ENCODE data around the gene PTPRN. TPM values are rescaled to one million over a fixed set of nuclear protein-coding genes. Genes with fewer than 3 reads are reported as not detected.

PTPRN gene
- polyA plus RNA-seq, 1 donor from 2014 or later, result 66.4 TPM

DNA sequence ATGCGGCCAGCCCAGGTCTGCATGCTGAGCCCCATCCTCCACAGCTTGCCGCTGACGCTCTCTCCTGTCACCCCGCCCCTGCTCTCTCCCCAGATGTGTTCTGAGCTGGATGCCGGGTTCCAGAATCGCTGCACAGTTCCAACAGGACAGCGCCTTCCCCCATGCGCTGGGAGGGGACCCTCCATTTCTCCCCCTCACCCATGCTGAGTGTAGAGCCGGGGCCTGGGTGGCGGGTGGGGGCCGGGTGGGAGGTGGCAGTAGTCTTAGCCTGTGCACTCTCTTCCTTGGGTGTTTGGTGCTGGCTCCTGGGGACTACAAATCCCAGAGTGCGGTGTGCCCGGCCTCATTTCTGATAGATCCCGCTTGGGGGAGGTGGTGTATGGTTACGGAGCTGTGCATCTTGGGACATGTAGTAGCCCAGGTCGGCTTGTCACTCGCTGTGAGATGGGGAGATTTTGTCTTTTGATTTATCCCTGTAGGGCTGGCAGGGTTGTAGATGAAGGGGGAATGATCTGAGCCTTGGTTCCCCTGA, 23.2 kb downstream of the PTPRN start:
- Histone ChIP-seq H4K20me1 (ENCODE audit: insufficient read depth) (no peaks in the 10 kb centered on the region), H3K4me3 (ENCODE audit: low read length) (no peak overlapping the region), H3K36me3 (ENCODE audit: insufficient read depth, low read length) (no peaks in the 10 kb centered on the region), H3K79me2 (replicated peaks; ENCODE audit: insufficient read depth, low read length) (no peaks in the 10 kb centered on the region), H3F3A (ENCODE audit: insufficient read depth, low read length, poor library complexity, severe bottlenecking) (no peaks in the 10 kb centered on the region), H3K27me3 (ENCODE audit: insufficient read depth, low read depth, low read length) (no peaks in the 10 kb centered on the region), H3K9ac (ENCODE audit: low read length) (no peak overlapping the region), H3K9me2 (ENCODE audit: insufficient read depth, low read length) (no peaks in the 10 kb centered on the region), H3K27ac (ENCODE audit: low read length) (no peak overlapping the region), H3K9me3 (ENCODE audit: low read length) (no peaks in the 10 kb centered on the region), H2AFZ (ENCODE audit: low read depth, low read length) (no peak overlapping the region), H3K4me2 (ENCODE audit: low read length) (no peak overlapping the region)
- TF ChIP-seq, protein P1, sequence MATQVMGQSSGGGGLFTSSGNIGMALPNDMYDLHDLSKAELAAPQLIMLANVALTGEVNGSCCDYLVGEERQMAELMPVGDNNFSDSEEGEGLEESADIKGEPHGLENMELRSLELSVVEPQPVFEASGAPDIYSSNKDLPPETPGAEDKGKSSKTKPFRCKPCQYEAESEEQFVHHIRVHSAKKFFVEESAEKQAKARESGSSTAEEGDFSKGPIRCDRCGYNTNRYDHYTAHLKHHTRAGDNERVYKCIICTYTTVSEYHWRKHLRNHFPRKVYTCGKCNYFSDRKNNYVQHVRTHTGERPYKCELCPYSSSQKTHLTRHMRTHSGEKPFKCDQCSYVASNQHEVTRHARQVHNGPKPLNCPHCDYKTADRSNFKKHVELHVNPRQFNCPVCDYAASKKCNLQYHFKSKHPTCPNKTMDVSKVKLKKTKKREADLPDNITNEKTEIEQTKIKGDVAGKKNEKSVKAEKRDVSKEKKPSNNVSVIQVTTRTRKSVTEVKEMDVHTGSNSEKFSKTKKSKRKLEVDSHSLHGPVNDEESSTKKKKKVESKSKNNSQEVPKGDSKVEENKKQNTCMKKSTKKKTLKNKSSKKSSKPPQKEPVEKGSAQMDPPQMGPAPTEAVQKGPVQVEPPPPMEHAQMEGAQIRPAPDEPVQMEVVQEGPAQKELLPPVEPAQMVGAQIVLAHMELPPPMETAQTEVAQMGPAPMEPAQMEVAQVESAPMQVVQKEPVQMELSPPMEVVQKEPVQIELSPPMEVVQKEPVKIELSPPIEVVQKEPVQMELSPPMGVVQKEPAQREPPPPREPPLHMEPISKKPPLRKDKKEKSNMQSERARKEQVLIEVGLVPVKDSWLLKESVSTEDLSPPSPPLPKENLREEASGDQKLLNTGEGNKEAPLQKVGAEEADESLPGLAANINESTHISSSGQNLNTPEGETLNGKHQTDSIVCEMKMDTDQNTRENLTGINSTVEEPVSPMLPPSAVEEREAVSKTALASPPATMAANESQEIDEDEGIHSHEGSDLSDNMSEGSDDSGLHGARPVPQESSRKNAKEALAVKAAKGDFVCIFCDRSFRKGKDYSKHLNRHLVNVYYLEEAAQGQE (IDR thresholded peaks at IDR 0.05; ENCODE audit: borderline replicate concordance), result no peak
- TF ChIP-seq EP300 (conservative IDR thresholded peaks at IDR 0.05; ENCODE audit: poor library complexity, severe bottlenecking) (no peak), EZH2 (IDR thresholded peaks at IDR 0.05; ENCODE audit: borderline replicate concordance, insufficient read depth, low read length, poor library complexity, severe bottlenecking) (no peak), SMC3 (conservative IDR thresholded peaks at IDR 0.05; ENCODE audit: poor library complexity) (no peak), MXI1 (conservative IDR thresholded peaks at IDR 0.05; ENCODE audit: poor library complexity, severe bottlenecking) (no peak), POLR2AphosphoS5 (IDR thresholded peaks at IDR 0.05) (no peak), RAD21 (conservative IDR thresholded peaks at IDR 0.05) (no peak), TAF1 (IDR thresholded peaks at IDR 0.05; ENCODE audit: low read depth) (no peak)
- TF ChIP-seq, protein P2, sequence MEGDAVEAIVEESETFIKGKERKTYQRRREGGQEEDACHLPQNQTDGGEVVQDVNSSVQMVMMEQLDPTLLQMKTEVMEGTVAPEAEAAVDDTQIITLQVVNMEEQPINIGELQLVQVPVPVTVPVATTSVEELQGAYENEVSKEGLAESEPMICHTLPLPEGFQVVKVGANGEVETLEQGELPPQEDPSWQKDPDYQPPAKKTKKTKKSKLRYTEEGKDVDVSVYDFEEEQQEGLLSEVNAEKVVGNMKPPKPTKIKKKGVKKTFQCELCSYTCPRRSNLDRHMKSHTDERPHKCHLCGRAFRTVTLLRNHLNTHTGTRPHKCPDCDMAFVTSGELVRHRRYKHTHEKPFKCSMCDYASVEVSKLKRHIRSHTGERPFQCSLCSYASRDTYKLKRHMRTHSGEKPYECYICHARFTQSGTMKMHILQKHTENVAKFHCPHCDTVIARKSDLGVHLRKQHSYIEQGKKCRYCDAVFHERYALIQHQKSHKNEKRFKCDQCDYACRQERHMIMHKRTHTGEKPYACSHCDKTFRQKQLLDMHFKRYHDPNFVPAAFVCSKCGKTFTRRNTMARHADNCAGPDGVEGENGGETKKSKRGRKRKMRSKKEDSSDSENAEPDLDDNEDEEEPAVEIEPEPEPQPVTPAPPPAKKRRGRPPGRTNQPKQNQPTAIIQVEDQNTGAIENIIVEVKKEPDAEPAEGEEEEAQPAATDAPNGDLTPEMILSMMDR (IDR thresholded peaks at IDR 0.05; ENCODE audit: poor library complexity, severe bottlenecking), result no peak

DNA sequence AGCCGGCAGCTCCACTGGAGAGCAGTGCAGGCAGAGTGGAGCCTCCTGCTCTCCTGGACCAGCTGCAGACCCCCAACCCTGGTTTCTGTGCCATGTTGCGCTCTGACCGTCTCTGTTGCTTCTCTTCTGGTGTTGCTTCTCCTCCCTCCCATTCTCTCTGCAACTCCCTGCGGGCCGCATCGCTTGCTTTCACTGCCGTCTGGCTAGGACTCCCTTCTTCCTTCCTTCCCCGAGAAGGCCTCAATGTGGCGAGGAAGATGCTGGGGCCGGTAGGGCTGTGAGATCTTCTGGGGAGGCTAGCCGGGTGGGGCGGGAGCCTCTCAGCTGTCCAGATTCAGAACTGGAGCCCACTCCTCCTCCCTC, 23.8 kb downstream of the PTPRN start:
- Histone ChIP-seq H3K4me3 (ENCODE audit: low read length) (no peak overlapping the region), H3K9ac (ENCODE audit: low read length) (no peak overlapping the region), H3K9me3 (ENCODE audit: low read length) (no peaks in the 10 kb centered on the region), H3K79me2 (replicated peaks; ENCODE audit: insufficient read depth, low read length) (no peaks in the 10 kb centered on the region), H2AFZ (ENCODE audit: low read depth, low read length) (no peak overlapping the region), H3K27me3 (ENCODE audit: insufficient read depth, low read depth, low read length) (no peaks in the 10 kb centered on the region), H3K36me3 (ENCODE audit: insufficient read depth, low read length) (no peaks in the 10 kb centered on the region), H3F3A (ENCODE audit: insufficient read depth, low read length, poor library complexity, severe bottlenecking) (no peaks in the 10 kb centered on the region), H3K4me2 (ENCODE audit: low read length) (no peak overlapping the region), H4K20me1 (ENCODE audit: insufficient read depth) (no peaks in the 10 kb centered on the region), H3K9me2 (ENCODE audit: insufficient read depth, low read length) (no peaks in the 10 kb centered on the region), H3K27ac (ENCODE audit: low read length) (no peak overlapping the region)
- TF ChIP-seq MXI1 (conservative IDR thresholded peaks at IDR 0.05; ENCODE audit: poor library complexity, severe bottlenecking), result no peak
- peak; percentile 9 for TF ChIP-seq POLR2AphosphoS5 (IDR thresholded peaks at IDR 0.05)
